ENCODE results near the gene FANCC.

DNA sequence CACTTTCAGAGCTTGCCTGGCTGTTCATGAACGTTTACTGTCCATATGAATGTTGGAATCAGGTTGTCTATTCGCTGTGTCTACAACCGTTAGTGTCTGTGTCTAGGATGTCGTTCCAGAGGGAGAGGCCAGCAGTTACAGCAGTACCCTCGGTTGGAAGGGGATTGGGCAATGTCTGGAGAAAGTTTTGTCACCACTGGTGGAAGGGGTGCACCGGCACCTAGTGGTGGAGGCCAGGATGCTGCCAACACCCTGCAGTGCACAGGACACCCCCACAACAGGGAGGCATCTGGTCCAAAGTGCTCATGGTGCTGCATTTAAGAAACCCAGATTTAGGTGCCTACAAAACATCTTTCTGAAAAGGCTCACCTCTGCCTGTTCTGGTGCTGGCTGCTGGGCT is 220.7 kb downstream of the FANCC start:
- no peak for TF ChIP-seq FOXK2 (IDR thresholded peaks at IDR 0.05)
- TF ChIP-seq FOXM1 (IDR thresholded peaks at IDR 0.05; ENCODE audit: borderline replicate concordance) = no peak
- no peak for TF ChIP-seq ZNF384 (IDR thresholded peaks at IDR 0.05)
- no peak for TF ChIP-seq FOXA1 (IDR thresholded peaks at IDR 0.05)
- no peak for TF ChIP-seq TARDBP (IDR thresholded peaks at IDR 0.05)
- TF ChIP-seq HDGF (IDR thresholded peaks at IDR 0.05; ENCODE audit: borderline replicate concordance) = no peak

Measured in HEK293T (cell line).